WTC11 (cell line): Measurements from ENCODE around the gene PPP6R3. TPM values are rescaled to one million over a fixed set of nuclear protein-coding genes. Genes with fewer than 3 reads are reported as not detected.
A peak's percentile ranks its signal among the peaks of the same experiment; 100 is the strongest.
"Not testable (repeated sequence)": the region's sequence is repeated elsewhere in the genome, so short reads cannot be mapped to it uniquely, and the experiment has no call there.

Experiments
- ATAC-seq: fragments of 200-7000 bp; cut with Tn5 transposase; 2 replicates; pipeline ENCODE4 v1.10.0; 2021; ENCODE audit warnings: mild to moderate bottlenecking, moderate library complexity
- CTCF ChIA-PET: fragments of 300-600 bp; sonication (Branson Sonifier 250); formaldehyde crosslinking; loops from one replicate; lab custom pipeline; 2021; ENCODE audit warnings: antibody characterized with exemption; lab: Charles Lee
- POLR2A ChIA-PET: fragments of 350-600 bp; sonication (Branson Sonifier 250); formaldehyde crosslinking; loops from one replicate; lab custom pipeline; 2021; ENCODE audit warnings: antibody characterized with exemption; lab: Charles Lee
- DNase-seq: peaks from one replicate; pipeline ENCODE4 v3.0.0; 2021; ENCODE audit warnings: low spot score
- H3K27ac Mint-ChIP-seq: 2 replicates; pipeline ENCODE4 v1.8.0; 2021; ENCODE audit warnings: mixed read lengths
- H3K27me3 Mint-ChIP-seq: 2 replicates; pipeline ENCODE4 v1.8.0; 2021; ENCODE audit warnings: low read depth, mild to moderate bottlenecking, moderate library complexity, mixed read lengths
- H3K36me3 Mint-ChIP-seq: 2 replicates; pipeline ENCODE4 v1.8.0; 2021; ENCODE audit warnings: mixed read lengths
- H3K4me1 Mint-ChIP-seq: 2 replicates; pipeline ENCODE4 v1.8.0; 2022; ENCODE audit warnings: mixed read lengths
- H3K4me3 Mint-ChIP-seq: 2 replicates; pipeline ENCODE4 v1.8.0; 2021; ENCODE audit warnings: mild to moderate bottlenecking, moderate library complexity, mixed read lengths
- H3K9me3 Mint-ChIP-seq: 2 replicates; pipeline ENCODE4 v1.8.0; 2021; ENCODE audit warnings: mixed read lengths
- ARID4B ChIP-seq: sonication (generic); formaldehyde crosslinking; IDR thresholded peaks from 2 replicates; pipeline ENCODE4 v1.8.0; 2023; ENCODE audit warnings: missing genetic modification reagents, mild to moderate bottlenecking, borderline replicate concordance
- CDX4 ChIP-seq: fragments of 250-450 bp; sonication (Bioruptor Pico); IDR thresholded peaks from 2 replicates; pipeline ENCODE4 v1.9.0; 2021; ENCODE audit warnings: moderate library complexity, mild to moderate bottlenecking, inconsistent platforms, borderline replicate concordance
- CTCF ChIP-seq: fragments of 200-600 bp; IDR thresholded peaks from 2 replicates; pipeline ENCODE4 v1.8.0; 2022; ENCODE audit warnings: antibody characterized with exemption
- E2F1 ChIP-seq: sonication (generic); formaldehyde crosslinking; IDR thresholded peaks from 2 replicates; pipeline ENCODE4 v1.8.0; 2022; ENCODE audit warnings: mild to moderate bottlenecking, missing genetic modification reagents
- EMX1 ChIP-seq: fragments of 250-450 bp; sonication (Bioruptor Pico); IDR thresholded peaks from 2 replicates; pipeline ENCODE4 v1.8.0; 2021; ENCODE audit warnings: mild to moderate bottlenecking
- ERG ChIP-seq: fragments of 250-450 bp; sonication (Bioruptor Pico); IDR thresholded peaks from 2 replicates; pipeline ENCODE4 v1.8.0; 2021; ENCODE audit warnings: mild to moderate bottlenecking
- FOXP1 ChIP-seq: sonication (generic); formaldehyde crosslinking; IDR thresholded peaks from 2 replicates; pipeline ENCODE4 v1.8.0; 2022; ENCODE audit warnings: missing genetic modification reagents, mild to moderate bottlenecking, moderate library complexity, borderline replicate concordance
- KAT7 ChIP-seq: sonication (generic); formaldehyde crosslinking; IDR thresholded peaks from 2 replicates; pipeline ENCODE4 v1.8.1; 2023; ENCODE audit warnings: missing genetic modification reagents, mild to moderate bottlenecking, borderline replicate concordance
- MLX ChIP-seq: sonication (generic); formaldehyde crosslinking; IDR thresholded peaks from 2 replicates; pipeline ENCODE4 v1.8.1; 2023; ENCODE audit warnings: mild to moderate bottlenecking, missing genetic modification reagents, moderate library complexity
- NFATC4 ChIP-seq: fragments of 250-450 bp; sonication (Bioruptor Pico); IDR thresholded peaks from 2 replicates; pipeline ENCODE4 v1.9.0; 2021; ENCODE audit warnings: mild to moderate bottlenecking
- NFYB ChIP-seq: sonication (generic); formaldehyde crosslinking; conservative IDR thresholded peaks from 2 replicates; pipeline ENCODE4 v1.8.0; 2022; ENCODE audit warnings: low read depth, missing genetic modification reagents
- PREB ChIP-seq: sonication (generic); formaldehyde crosslinking; IDR thresholded peaks from 2 replicates; pipeline ENCODE4 v1.8.1; 2022; ENCODE audit warnings: mild to moderate bottlenecking, missing genetic modification reagents, moderate library complexity, borderline replicate concordance
- PRRX2 ChIP-seq: fragments of 250-450 bp; sonication (Bioruptor Pico); IDR thresholded peaks from 2 replicates; pipeline ENCODE4 v1.8.0; 2021; ENCODE audit warnings: mild to moderate bottlenecking
- USF2 ChIP-seq: sonication (generic); formaldehyde crosslinking; IDR thresholded peaks from 2 replicates; pipeline ENCODE4 v1.8.1; 2023; ENCODE audit warnings: mild to moderate bottlenecking, missing genetic modification reagents, moderate library complexity
- ZBTB21 ChIP-seq: sonication (generic); formaldehyde crosslinking; IDR thresholded peaks from 2 replicates; pipeline ENCODE4 v1.8.1; 2023; ENCODE audit warnings: mild to moderate bottlenecking, missing genetic modification reagents, borderline replicate concordance
- ZNF396 ChIP-seq: fragments of 250-450 bp; sonication (Bioruptor Pico); IDR thresholded peaks from 2 replicates; pipeline ENCODE4 v1.8.0; 2021; ENCODE audit warnings: mild to moderate bottlenecking, moderate library complexity, borderline replicate concordance
- ZNF416 ChIP-seq: fragments of 250-450 bp; sonication (Bioruptor Pico); IDR thresholded peaks from 2 replicates; pipeline ENCODE4 v1.9.0; 2021; ENCODE audit warnings: mild to moderate bottlenecking, inconsistent platforms
- ZNF671 ChIP-seq: fragments of 250-450 bp; sonication (Bioruptor Pico); IDR thresholded peaks from 2 replicates; pipeline ENCODE4 v1.8.0; 2021; ENCODE audit warnings: mild to moderate bottlenecking
- total RNA-seq: library from RNA; stranded (reverse); gene quantifications from 3 replicates; pipeline ENCODE4 v1.2.3, GENCODE V29; 2021

The PPP6R3 gene
- total RNA-seq, 1 experiment from 2014 or later: 138 TPM

- TF ChIP-seq ARID4B (CRISPR knock-in tag) (no peak), NFYB (no peak), ZNF416 (CRISPR knock-in tag) (no peak), NFATC4 (CRISPR knock-in tag) (no peak)
- TF ChIP-seq, all 79 proteins: peak for 0
Observed at GRCh38 chr11:68539395-68539794, 78.8 kb downstream of the PPP6R3 start (continued).

GRCh38 chr11:68540504-68540903, 80.0 kb downstream of the PPP6R3 start:
- not testable (repeated sequence) for ATAC-seq
- peaks cover 81% of the 10 kb centered on the region for H3K4me1 Mint-ChIP-seq
- peak overlapping the region; percentile 11; the same call in 1 of the 2 replicates for H3K27ac Mint-ChIP-seq

GRCh38 chr11:68541116-68541515, 80.6 kb downstream of the PPP6R3 start:
- Mint-ChIP-seq H3K27me3 (no peaks in the 10 kb centered on the region), H3K4me3 (peak overlapping the region; percentile 34)
- no peak for TF ChIP-seq USF2 (CRISPR knock-in tag)
- TF ChIP-seq EMX1 (CRISPR knock-in tag): no peak
- no peak for TF ChIP-seq KAT7 (CRISPR knock-in tag)
- TF ChIP-seq PREB (CRISPR knock-in tag): no peak
- TF ChIP-seq FOXP1 (CRISPR knock-in tag): no peak
- TF ChIP-seq PRRX2: no peak
- no peak for TF ChIP-seq ERG (CRISPR knock-in tag)
- no peak for TF ChIP-seq ZNF671 (CRISPR knock-in tag)
- no peak for TF ChIP-seq CTCF
- TF ChIP-seq ZBTB21: no peak
- no peak for TF ChIP-seq ZNF396 (CRISPR knock-in tag)
- no peak for TF ChIP-seq CDX4 (CRISPR knock-in tag)
- no peak for TF ChIP-seq E2F1 (CRISPR knock-in tag)
- TF ChIP-seq MLX: no peak
- TF ChIP-seq, all 79 proteins: peak for 0
- ChIA-PET CTCF (no interaction called here), POLR2A (no interaction called here)
- Mint-ChIP-seq H3K27ac (peak overlapping the region; percentile 19), H3K36me3 (peaks cover 62% of the 10 kb centered on the region), H3K4me1 (peaks cover 83% of the 10 kb centered on the region), H3K9me3 (peaks cover 17% of the 10 kb centered on the region)
- DNase-seq: no peak
- no peak for ATAC-seq

More at GRCh38 chr11:68540504-68540903, 80.0 kb downstream of the PPP6R3 start:
- Mint-ChIP-seq H3K4me3 (peak overlapping the region; percentile 34), H3K36me3 (peaks cover 61% of the 10 kb centered on the region), H3K9me3 (peaks cover 17% of the 10 kb centered on the region)
- DNase-seq, POLR2A ChIA-PET, CTCF ChIA-PET, H3K27me3 Mint-ChIP-seq: not testable (repeated sequence)
